SK-N-SH (cell line): ENCODE data around the gene PIK3CA. TPM values are rescaled to one million over a fixed set of nuclear protein-coding genes. Genes with fewer than 3 reads are reported as not detected.

Source experiments
- CTCF ChIA-PET: fragments of 300-600, 350-600 bp; formaldehyde crosslinking; extraction: SDS; loops from one replicate; lab custom pipeline; 2021; lab: Yijun Ruan, JAX
- POLR2A ChIA-PET: fragments of 350-600 bp; sonication (Branson Sonifier 250); formaldehyde crosslinking; extraction: SDS; loops from one replicate; lab custom pipeline; 2020; ENCODE audit warnings: antibody characterized with exemption, inconsistent platforms; lab: Yijun Ruan, JAX
- DNase-seq: peaks from one replicate; pipeline ENCODE4 v3.0.0; 2012
- H2AFZ ChIP-seq: fragments of 200-600 bp; sonication (generic); 2 replicates; pipeline ENCODE4 v1.8.1; 2016; ENCODE audit warnings: antibody characterized with exemption, mild to moderate bottlenecking, low read depth
- H3F3A ChIP-seq: fragments of 200-600 bp; sonication (generic); replicated peaks from 2 replicates; pipeline ENCODE3; 2016; ENCODE audit warnings: antibody characterized with exemption, mild to moderate bottlenecking; ENCODE audit not compliant: insufficient read depth
- H3K27ac ChIP-seq, 2 experiments: fragments of 200-500 bp in 1 of 2; fragments of 200-600 bp in 1 of 2; sonication (Bioruptor generic) in 1 of 2; sonication (generic), shearing (Covaris generic) in 1 of 2; 2 replicates each; pipeline versions ENCODE4 v1.5.1 to v1.6.1; 2014 to 2016; ENCODE audit warnings: low read depth in 2 of 2, inconsistent platforms in 1 of 2, low read length in 1 of 2, mild to moderate bottlenecking in 1 of 2, mixed read lengths in 1 of 2
- H3K27me3 ChIP-seq: fragments of 200-600 bp; sonication (generic), shearing (Covaris generic); 2 replicates; pipeline ENCODE4 v1.6.1; 2016; ENCODE audit warnings: mixed run types; ENCODE audit not compliant: insufficient read depth
- H3K36me3 ChIP-seq, 2 experiments: fragments of 200-500 bp in 1 of 2; fragments of 200-600 bp in 1 of 2; sonication (Bioruptor generic) in 1 of 2; sonication (generic) in 1 of 2; replicated peaks in 1 of 2; 2 replicates each; pipeline versions ENCODE3 to v1.5.1; 2014 to 2016; ENCODE audit warnings: low read length in 1 of 2, mild to moderate bottlenecking in 1 of 2; ENCODE audit not compliant: insufficient read depth in 2 of 2, control insufficient read depth in 1 of 2
- H3K4me1 ChIP-seq, 2 experiments: fragments of 200-500 bp in 1 of 2; fragments of 200-600 bp in 1 of 2; sonication (Bioruptor generic) in 1 of 2; sonication (generic), shearing (Covaris generic) in 1 of 2; 2 replicates each; pipeline versions ENCODE4 v1.5.1 to v1.6.1; 2014 to 2016; ENCODE audit warnings: low read depth in 1 of 2, low read length in 1 of 2, mixed run types in 1 of 2; ENCODE audit not compliant: insufficient read depth in 2 of 2, control insufficient read depth in 1 of 2
- H3K4me2 ChIP-seq: fragments of 200-600 bp; sonication (generic), shearing (Covaris generic); 2 replicates; pipeline ENCODE4 v1.6.1; 2017; ENCODE audit warnings: mixed run types
- H3K4me3 ChIP-seq, 2 experiments: fragments of 200-500 bp in 1 of 2; fragments of 200-600 bp in 1 of 2; sonication (Bioruptor generic) in 1 of 2; sonication (generic), shearing (Covaris generic) in 1 of 2; 2 replicates each; pipeline versions ENCODE4 v1.5.1 to v1.8.1; 2014 to 2016; ENCODE audit warnings: low read depth in 2 of 2, inconsistent platforms in 1 of 2, low read length in 1 of 2, mild to moderate bottlenecking in 1 of 2, mixed read lengths in 1 of 2, moderate library complexity in 1 of 2
- H3K79me2 ChIP-seq: fragments of 200-600 bp; sonication (generic); 2 replicates; pipeline ENCODE4 v1.8.1; 2017; ENCODE audit warnings: mild to moderate bottlenecking; ENCODE audit not compliant: insufficient read depth
- H3K9ac ChIP-seq: fragments of 200-600 bp; sonication (generic); 2 replicates; pipeline ENCODE4 v1.6.1; 2017; ENCODE audit warnings: mixed run types
- H3K9me2 ChIP-seq: fragments of 200-600 bp; sonication (generic); 2 replicates; pipeline ENCODE4 v1.6.1; 2017; ENCODE audit warnings: mixed run types
- H3K9me3 ChIP-seq: fragments of 200-600 bp; sonication (generic); 2 replicates; pipeline ENCODE4 v1.6.1; 2017; ENCODE audit warnings: mixed run types, mild to moderate bottlenecking, moderate library complexity
- H4K20me1 ChIP-seq: fragments of 200-600 bp; sonication (generic); 2 replicates; pipeline ENCODE4 v1.6.1; 2017; ENCODE audit warnings: mild to moderate bottlenecking, mixed run types; ENCODE audit not compliant: insufficient read depth
- EZH2phosphoT487 ChIP-seq: fragments of 200-600 bp; sonication (generic); IDR thresholded peaks from 2 replicates; pipeline ENCODE4 v1.6.1; 2017; ENCODE audit warnings: low read depth, mixed run types, mild to moderate bottlenecking, antibody characterized with exemption, moderate library complexity, borderline replicate concordance
- FOSL2 ChIP-seq: IDR thresholded peaks from 2 replicates; pipeline ENCODE4 v1.4.0; 2012; ENCODE audit warnings: low read depth, mild to moderate bottlenecking, moderate library complexity, borderline replicate concordance
- JUND ChIP-seq: IDR thresholded peaks from 2 replicates; pipeline ENCODE4 v1.4.0; 2012
- MXI1 ChIP-seq: IDR thresholded peaks from 2 replicates; pipeline ENCODE4 v1.6.1; 2012; ENCODE audit warnings: mild to moderate bottlenecking, low read depth, low read length, improper control_type of control experiment
- NFIC ChIP-seq: IDR thresholded peaks from 2 replicates; pipeline ENCODE4 v1.4.0; 2012; ENCODE audit warnings: borderline replicate concordance
- NRF1 ChIP-seq: IDR thresholded peaks from 2 replicates; pipeline ENCODE4 v1.6.1; 2012; ENCODE audit warnings: low read depth, mild to moderate bottlenecking, low read length
- RAD21 ChIP-seq: IDR thresholded peaks from 2 replicates; pipeline ENCODE4 v1.6.1; 2012; ENCODE audit warnings: mild to moderate bottlenecking, low read length
- TAF1 ChIP-seq: IDR thresholded peaks from 2 replicates; pipeline ENCODE4 v1.6.1; 2012; ENCODE audit warnings: low read depth, mild to moderate bottlenecking, low read length, moderate library complexity, borderline replicate concordance
- USF2 ChIP-seq: fragments of 150-350 bp; IDR thresholded peaks from 2 replicates; pipeline ENCODE4 v1.6.1; 2017; ENCODE audit warnings: antibody characterized with exemption, low read length, low read depth, borderline replicate concordance
- YY1 ChIP-seq: IDR thresholded peaks from 2 replicates; pipeline ENCODE4 v1.4.0; 2012; ENCODE audit warnings: low read depth, mild to moderate bottlenecking
- ZBTB33 ChIP-seq: IDR thresholded peaks from 2 replicates; pipeline ENCODE4 v1.4.0; 2012; ENCODE audit warnings: low read depth, borderline replicate concordance
- WGBS: methylation state at CpG from one replicate; pipeline ENCODE4 v1.1.6; 2017; ENCODE audit warnings: low lambda C conversion rate; 5-methylcytosine and 5-hydroxymethylcytosine counted together
- polyA plus RNA-seq, 3 experiments: library from polyadenylated mRNA; depleted of rRNA; stranded (reverse); fragments of >200 nt; gene quantifications; 2 replicates each; pipeline ENCODE4 v1.2.3, GENCODE V29; 2012

PIK3CA gene
- polyA plus RNA-seq, 1 of the 3 experiments (the other 2 are of a cell fraction): 3.2 TPM

GRCh38 chr3:179244878-179245277, 96.7 kb downstream of the PIK3CA start:
- no peak for TF ChIP-seq EZH2phosphoT487
- TF ChIP-seq ZBTB33: no peak
- TF ChIP-seq YY1: no peak
- TF ChIP-seq TAF1: no peak
- no peak for TF ChIP-seq JUND
- TF ChIP-seq NFIC: no peak
- TF ChIP-seq NRF1: no peak
- TF ChIP-seq MXI1: no peak
- H3K36me3 ChIP-seq: peaks cover 0 to 11% of the 10 kb centered on the region in 2 experiments
- ChIA-PET POLR2A (no interaction called here), CTCF (no interaction called here)
- H3K4me2 ChIP-seq: no peak overlapping the region
- no peaks in the 10 kb centered on the region for H4K20me1 ChIP-seq
- 0 out of 4 replicates have a peak overlapping the region, but pooled peaks of 1 of the 2 experiments have one; percentile 34 for H3K27ac ChIP-seq
- H3K9ac ChIP-seq: no peak overlapping the region
- H3K27me3 ChIP-seq: no peaks in the 10 kb centered on the region
- 71% methylated on average over 1 of the region's 1 CpG for WGBS
- H3K9me2 ChIP-seq: no peaks in the 10 kb centered on the region
- no peaks in the 10 kb centered on the region for H3F3A ChIP-seq
- no peaks in the 10 kb centered on the region for H3K4me1 ChIP-seq
- H3K79me2 ChIP-seq: no peaks in the 10 kb centered on the region
- no peaks in the 10 kb centered on the region for H3K9me3 ChIP-seq
- no peak overlapping the region for H2AFZ ChIP-seq
- DNase-seq: no peak
- H3K4me3 ChIP-seq: no peak overlapping the region

- no peaks in the 10 kb centered on the region for H3K4me1 ChIP-seq
- no peak overlapping the region for H3K4me3 ChIP-seq
- H3F3A ChIP-seq: no peaks in the 10 kb centered on the region
- no peaks in the 10 kb centered on the region for H3K79me2 ChIP-seq
- no peaks in the 10 kb centered on the region for H4K20me1 ChIP-seq
- DNase-seq: no peak
- ChIA-PET POLR2A (no interaction called here), CTCF (no interaction called here)
- TF ChIP-seq RAD21 (no peak), EZH2phosphoT487 (no peak), USF2 (no peak), FOSL2 (no peak)
- 90% methylated on average over 3 of the region's 3 CpGs for WGBS
- no peaks in the 10 kb centered on the region for H3K36me3 ChIP-seq
- no peak overlapping the region for H3K9ac ChIP-seq
- no peaks in the 10 kb centered on the region for H3K27me3 ChIP-seq
- no peak overlapping the region for H3K4me2 ChIP-seq
- H3K27ac ChIP-seq: no peak overlapping the region
- no peaks in the 10 kb centered on the region for H3K9me2 ChIP-seq
- H2AFZ ChIP-seq: no peak overlapping the region
- no peaks in the 10 kb centered on the region for H3K9me3 ChIP-seq
Observed at GRCh38 chr3:179247289-179248015, 99.3 kb downstream of the PIK3CA start.
